ENCODE measurements around the gene SLFN11. TPM values are rescaled to one million over a fixed set of nuclear protein-coding genes. Genes with fewer than 3 reads are reported as not detected.

The SLFN11 gene
- total RNA-seq, 1 donor: 95.9 TPM

Small RNA genes lying within 50 kb of the gene (small RNA-seq; reads per million reads assigned to genes)
- not detected for gene AC060766.3
- gene AC060766.5: not detected

Other genes starting within 250 kb of the SLFN11 start
- 13.8 and 16.1 TPM in 2 replicates for gene NLE1, start 231.3 kb downstream of the SLFN11 start, total RNA-seq
- gene UNC45B, start 225.8 kb downstream of the SLFN11 start, total RNA-seq: not detected in 2 replicates
- not detected in 2 replicates for gene SLC35G3, start 179.2 kb downstream of the SLFN11 start, total RNA-seq
- 65.1 and 67.8 TPM in 2 replicates for gene SLFN5, start 130.5 kb downstream of the SLFN11 start, total RNA-seq
- 30.6 and 47.9 TPM in 2 replicates for gene SLFN12, start 58.9 kb upstream of the SLFN11 start, total RNA-seq
- gene SLFN13, start 75.1 kb upstream of the SLFN11 start, total RNA-seq: 1.6 and 2.6 TPM in 2 replicates
- not detected in 2 replicates for gene SLFN12L, start 164.1 kb upstream of the SLFN11 start, total RNA-seq
- gene SLFN14, start 187.2 kb upstream of the SLFN11 start, total RNA-seq: not detected in 2 replicates
- 6.4 and 7.3 TPM in 2 replicates for gene PEX12, start 204.9 kb upstream of the SLFN11 start, total RNA-seq
- 86.7 and 97.6 TPM in 2 replicates for gene AP2B1, start 213.7 kb upstream of the SLFN11 start, total RNA-seq

All from fibroblast of villous mesenchyme (primary cell).